OCI-LY1 (cell line): ENCODE data around the gene P2RY6.

Source experiments
- H2AFZ ChIP-seq: fragments of 200-600 bp; sonication (generic), shearing (Covaris generic); 2 replicates; pipeline ENCODE4 v1.6.0; 2014; ENCODE audit warnings: antibody characterized with exemption, mild to moderate bottlenecking, low read length
- H3F3A ChIP-seq: fragments of 200-600 bp; sonication (generic), shearing (Covaris generic); 2 replicates; pipeline ENCODE4 v1.6.0; 2014; ENCODE audit warnings: mild to moderate bottlenecking, antibody characterized with exemption, low read length, moderate library complexity; ENCODE audit not compliant: insufficient read depth
- H3K27ac ChIP-seq: fragments of 200-600 bp; sonication (generic); 2 replicates; pipeline ENCODE4 v1.5.1; 2014; ENCODE audit warnings: low read length, mixed run types, mild to moderate bottlenecking, low read depth; ENCODE audit not compliant: poor library complexity, severe bottlenecking
- H3K27me3 ChIP-seq: fragments of 200-600 bp; sonication (generic); 2 replicates; pipeline ENCODE4 v1.6.0; 2014; ENCODE audit warnings: antibody characterized with exemption, mild to moderate bottlenecking, low read length, moderate library complexity; ENCODE audit not compliant: insufficient read depth
- H3K36me3 ChIP-seq: fragments of 200-600 bp; sonication (generic); 2 replicates; pipeline ENCODE4 v1.6.1; 2014; ENCODE audit warnings: mild to moderate bottlenecking, antibody characterized with exemption, low read length, moderate library complexity, mixed read lengths; ENCODE audit not compliant: insufficient read depth
- H3K4me1 ChIP-seq: fragments of 200-600 bp; sonication (generic); 2 replicates; pipeline ENCODE4 v1.5.1; 2014; ENCODE audit warnings: mild to moderate bottlenecking, low read length, moderate library complexity; ENCODE audit not compliant: insufficient read depth, severe bottlenecking
- H3K4me2 ChIP-seq: fragments of 200-600 bp; sonication (generic), shearing (Covaris generic); 2 replicates; pipeline ENCODE4 v1.6.1; 2014; ENCODE audit warnings: low read length
- H3K4me3 ChIP-seq: fragments of 200-600 bp; sonication (generic); 2 replicates; pipeline ENCODE4 v1.5.1; 2014; ENCODE audit warnings: low read length, low read depth, mild to moderate bottlenecking, mixed read lengths; ENCODE audit not compliant: poor library complexity, severe bottlenecking
- H3K79me2 ChIP-seq: fragments of 200-600 bp; shearing (Covaris generic); 2 replicates; pipeline ENCODE4 v1.6.1; 2016; ENCODE audit warnings: mixed run types, low read length, mixed read lengths; ENCODE audit not compliant: insufficient read depth
- H3K9ac ChIP-seq: fragments of 200-600 bp; sonication (generic), shearing (Covaris generic); 2 replicates; pipeline ENCODE4 v1.6.1; 2014; ENCODE audit warnings: mild to moderate bottlenecking, low read length, mixed read lengths
- H3K9me2 ChIP-seq: fragments of 200-600 bp; sonication (generic), shearing (Covaris generic); 2 replicates; pipeline ENCODE4 v1.6.1; 2014; ENCODE audit warnings: low read depth, mild to moderate bottlenecking, low read length, mixed read lengths
- H3K9me3 ChIP-seq: fragments of 200-600 bp; shearing (Covaris generic); 2 replicates; pipeline ENCODE4 v1.6.1; 2014; ENCODE audit warnings: low read length, mixed read lengths
- H4K20me1 ChIP-seq: fragments of 200-600 bp; sonication (generic), shearing (Covaris generic); 2 replicates; pipeline ENCODE4 v1.6.0; 2016; ENCODE audit warnings: mild to moderate bottlenecking, low read length; ENCODE audit not compliant: insufficient read depth
- CTCF ChIP-seq: fragments of 200-600 bp; sonication (generic), shearing (Covaris generic); IDR thresholded peaks from 2 replicates; pipeline ENCODE4 v1.5.1; 2017; ENCODE audit warnings: mild to moderate bottlenecking, antibody characterized with exemption, low read length, moderate library complexity, mixed read lengths
- EZH2 ChIP-seq: fragments of 200-600 bp; sonication (generic), shearing (Covaris generic); IDR thresholded peaks from 2 replicates; pipeline ENCODE4 v1.8.0; 2017; ENCODE audit warnings: borderline replicate concordance, mixed run types, mild to moderate bottlenecking, antibody characterized with exemption, low read length, moderate library complexity, mixed read lengths

P2RY6 gene

GRCh38 chr11:73234471-73235181 is 37.5 kb upstream of the P2RY6 start:
- no peak overlapping the region for H3K9ac ChIP-seq
- no peaks in the 10 kb centered on the region for H4K20me1 ChIP-seq
- H3K36me3 ChIP-seq = no peaks in the 10 kb centered on the region
- no peaks in the 10 kb centered on the region for H3K9me3 ChIP-seq
- no peaks in the 10 kb centered on the region for H3K4me1 ChIP-seq
- H3K4me2 ChIP-seq = no peak overlapping the region
- H3F3A ChIP-seq = no peaks in the 10 kb centered on the region
- no peak overlapping the region for H3K27ac ChIP-seq
- H3K4me3 ChIP-seq = no peak overlapping the region
- no peak overlapping the region for H2AFZ ChIP-seq
- H3K27me3 ChIP-seq = peaks cover 8% of the 10 kb centered on the region; the same call in 1 of the 2 replicates
- H3K9me2 ChIP-seq = no peaks in the 10 kb centered on the region
- H3K79me2 ChIP-seq = no peaks in the 10 kb centered on the region
- TF ChIP-seq CTCF = no peak
- TF ChIP-seq EZH2 = no peak

GRCh38 chr11:73235236-73235786 is 36.8 kb upstream of the P2RY6 start:
- no peaks in the 10 kb centered on the region for H3K9me3 ChIP-seq
- H3K9ac ChIP-seq = no peak overlapping the region
- H3K36me3 ChIP-seq = no peaks in the 10 kb centered on the region
- H3K4me1 ChIP-seq = no peaks in the 10 kb centered on the region
- no peaks in the 10 kb centered on the region for H3F3A ChIP-seq
- H3K4me2 ChIP-seq = no peak overlapping the region
- H3K27ac ChIP-seq = no peak overlapping the region
- no peaks in the 10 kb centered on the region for H4K20me1 ChIP-seq
- TF ChIP-seq CTCF (no peak), EZH2 (no peak)
- peaks cover 8% of the 10 kb centered on the region; the same call in 1 of the 2 replicates for H3K27me3 ChIP-seq
- H3K79me2 ChIP-seq = no peaks in the 10 kb centered on the region
- no peaks in the 10 kb centered on the region for H3K9me2 ChIP-seq
- no peak overlapping the region for H3K4me3 ChIP-seq
- no peak overlapping the region for H2AFZ ChIP-seq

GRCh38 chr11:73236205-73236765 is 35.9 kb upstream of the P2RY6 start:
- Histone ChIP-seq H3K9me3 (no peaks in the 10 kb centered on the region), H3K27ac (no peak overlapping the region), H4K20me1 (no peaks in the 10 kb centered on the region), H3K27me3 (peaks cover 8% of the 10 kb centered on the region; the same call in 1 of the 2 replicates), H3K4me3 (no peak overlapping the region), H2AFZ (no peak overlapping the region), H3K4me2 (no peak overlapping the region), H3K36me3 (no peaks in the 10 kb centered on the region), H3K9me2 (no peaks in the 10 kb centered on the region), H3K4me1 (no peaks in the 10 kb centered on the region), H3K9ac (no peak overlapping the region), H3F3A (no peaks in the 10 kb centered on the region), H3K79me2 (no peaks in the 10 kb centered on the region)
- TF ChIP-seq EZH2 = no peak
- TF ChIP-seq CTCF = no peak
